Spinal cord (tissue), 10 donors: ENCODE measurements around the gene FN3K. TPM values are rescaled to one million over a fixed set of nuclear protein-coding genes. Genes with fewer than 3 reads are reported as not detected.

Source experiments
- DNase-seq, 6 donors: peaks; one replicate each; pipeline versions ENCODE4 v3.0.0 to v3.0.0-alpha.2; 2013 to 2015; ENCODE audit warnings: low spot score in 6 of 6, low read depth in 4 of 6
- H3K27ac ChIP-seq: one replicate; pipeline ENCODE4 v1.5.1; 2013; ENCODE audit warnings: low read depth, low read length, control low read depth
- H3K27me3 ChIP-seq: one replicate; pipeline ENCODE4 v1.6.1; 2013; ENCODE audit warnings: low read length; ENCODE audit not compliant: control insufficient read depth, insufficient read depth
- H3K36me3 ChIP-seq: one replicate; pipeline ENCODE4 v1.6.1; 2013; ENCODE audit warnings: low read length; ENCODE audit not compliant: control insufficient read depth, insufficient read depth
- H3K4me1 ChIP-seq: one replicate; pipeline ENCODE4 v1.6.1; 2013; ENCODE audit warnings: low read length; ENCODE audit not compliant: control insufficient read depth, insufficient read depth
- H3K4me3 ChIP-seq: one replicate; pipeline ENCODE4 v1.5.1; 2013; ENCODE audit warnings: low read depth, low read length, control low read depth
- H3K9me3 ChIP-seq: one replicate; pipeline ENCODE4 v1.6.1; 2013; ENCODE audit warnings: low read length; ENCODE audit not compliant: control insufficient read depth, insufficient read depth
- WGBS: methylation state at CpG from one replicate; pipeline ENCODE4 v1.1.5; 2013; ENCODE audit warnings: missing lambda C conversion rate; ENCODE audit not compliant: insufficient coverage; 5-methylcytosine and 5-hydroxymethylcytosine counted together
- polyA plus RNA-seq, 2 donors: library from polyadenylated mRNA; unstranded; fragments of 120-200 nt; gene quantifications; one replicate each; pipeline ENCODE4 v1.2.1, GENCODE V29; 2013; ENCODE audit not compliant: insufficient read length in 2 of 2
- total RNA-seq, 2 donors: library from RNA; depleted of rRNA in 1 of 2; stranded (reverse); fragments of 120-200 nt in 1 of 2; fragments of >200 nt in 1 of 2; gene quantifications; one replicate each; pipeline versions ENCODE4 v1.2.3 to v1.2.4, GENCODE V29; 2013 to 2014
- donor health status: healthy.

FN3K gene
- total and polyA plus RNA-seq, 4 donors = 11.7 to 78.1 (median 48.5) TPM

DNA sequence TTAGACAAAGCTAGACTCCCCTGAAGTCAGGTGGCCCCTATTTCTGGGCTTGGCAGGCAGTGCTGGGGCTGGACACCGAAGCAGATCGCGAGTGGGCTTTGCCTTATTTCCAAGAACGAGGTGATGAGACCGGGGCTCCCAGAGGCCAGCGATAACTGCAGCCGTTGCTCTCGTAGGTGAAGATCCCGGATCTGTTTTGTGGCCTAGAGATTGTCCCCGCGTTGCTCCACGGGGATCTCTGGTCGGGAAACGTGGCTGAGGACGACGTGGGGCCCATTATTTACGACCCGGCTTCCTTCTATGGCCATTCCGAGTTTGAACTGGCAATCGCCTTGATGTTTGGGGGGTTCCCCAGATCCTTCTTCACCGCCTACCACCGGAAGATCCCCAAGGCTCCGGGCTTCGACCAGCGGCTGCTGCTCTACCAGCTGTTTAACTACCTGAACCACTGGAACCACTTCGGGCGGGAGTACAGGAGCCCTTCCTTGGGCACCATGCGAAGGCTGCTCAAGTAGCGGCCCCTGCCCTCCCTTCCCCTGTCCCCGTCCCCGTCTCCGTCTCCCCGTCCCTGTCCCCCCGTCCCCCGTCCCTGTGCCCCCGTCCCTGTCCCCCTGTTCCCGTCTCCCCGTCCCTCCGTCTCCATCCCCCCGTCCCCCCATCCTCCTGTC lies 15.0 kb downstream of the FN3K start:
- DNase-seq = no peak
- Histone ChIP-seq H3K27ac (no peak overlapping the region), H3K9me3 (no peaks in the 10 kb centered on the region), H3K27me3 (no peaks in the 10 kb centered on the region), H3K4me1 (peaks cover 23% of the 10 kb centered on the region), H3K36me3 (peaks cover 14% of the 10 kb centered on the region), H3K4me3 (no peak overlapping the region)
- 41% methylated on average over 29 of the region's 40 CpGs for WGBS

DNA sequence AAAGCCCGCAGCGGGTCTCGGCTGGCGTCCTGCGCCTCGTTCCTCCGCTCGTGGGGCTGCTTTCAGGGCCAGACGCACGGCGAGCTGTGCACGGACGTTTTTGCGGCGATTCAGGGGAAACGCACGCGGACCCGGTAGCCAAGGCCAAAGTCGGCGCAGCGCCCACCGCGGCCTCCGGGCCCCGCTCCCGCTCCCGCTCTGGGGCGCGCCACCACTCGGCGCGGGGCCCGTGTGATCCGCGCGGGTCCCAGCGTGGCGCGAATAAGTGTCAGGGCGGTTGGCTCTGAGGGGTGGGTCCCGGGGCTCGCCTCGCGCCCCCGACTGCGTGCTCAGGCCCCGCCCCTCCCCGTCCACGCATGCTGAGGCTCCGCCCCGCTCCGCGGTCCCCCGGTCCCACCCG lies 15.8 kb downstream of the FN3K start:
- under 1% methylated on average over 47 of the region's 56 CpGs for WGBS
- Histone ChIP-seq H3K27me3 (no peaks in the 10 kb centered on the region), H3K36me3 (peaks cover 14% of the 10 kb centered on the region), H3K9me3 (no peaks in the 10 kb centered on the region), H3K4me1 (peaks cover 27% of the 10 kb centered on the region), H3K27ac (no peak overlapping the region), H3K4me3 (peak overlapping the region; percentile 24)
- peak in 1 of 6 donors; percentile 57 for DNase-seq

DNA sequence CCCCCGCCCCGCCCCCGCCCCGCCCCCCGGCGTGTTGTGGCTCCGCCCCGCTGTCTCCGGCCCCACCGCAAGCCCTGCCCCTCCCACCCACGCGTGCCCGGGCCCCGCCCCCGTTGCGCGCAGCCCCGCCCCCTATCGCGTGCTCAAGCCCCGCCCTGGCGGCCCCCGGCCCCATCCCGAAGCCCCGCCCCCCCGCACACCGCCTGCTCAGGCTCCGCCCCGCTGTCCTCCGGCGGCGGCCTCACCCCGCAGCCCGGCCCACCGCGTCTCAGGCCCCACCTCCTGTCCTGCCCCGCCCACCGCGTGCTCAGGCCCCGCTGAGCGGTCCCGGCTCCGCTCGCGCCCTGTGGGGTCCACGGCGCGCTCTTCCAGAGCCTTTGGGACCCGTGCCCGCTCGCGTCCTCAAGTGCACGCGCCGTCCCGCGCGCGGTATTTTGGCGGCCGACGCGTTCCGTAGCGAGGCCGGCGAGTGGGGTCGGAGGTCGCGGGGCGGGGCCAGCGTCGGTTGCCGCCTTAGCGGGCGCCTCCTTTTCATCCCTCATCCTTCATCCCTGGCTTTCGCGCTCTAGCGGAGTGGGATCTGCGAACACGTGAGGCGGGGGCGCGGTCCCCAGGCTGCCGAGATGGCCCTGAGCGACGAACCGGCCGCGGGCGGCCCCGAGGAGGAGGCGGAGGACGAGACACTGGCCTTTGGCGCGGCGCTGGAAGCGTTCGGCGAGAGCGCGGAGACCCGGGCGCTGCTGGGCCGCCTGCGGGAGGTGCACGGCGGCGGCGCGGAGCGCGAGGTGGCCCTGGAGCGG lies 16.4 kb downstream of the FN3K start, which contains the start of gene TBCD:
TSS of gene TBCD (plus strand) at position 495 of the 800 bp plus-strand sequence. CDS start at position 624, 129 bp downstream.
- Histone ChIP-seq H3K4me3 (peak within 1 kb of the TSS; percentile 66), H3K36me3 (peaks cover 20% of the 10 kb centered on the region), H3K27me3 (no peaks in the 10 kb centered on the region), H3K4me1 (peaks cover 27% of the 10 kb centered on the region), H3K9me3 (no peaks in the 10 kb centered on the region), H3K27ac (peak within 1 kb of the TSS; percentile 67)
- 0% methylated on average over 97 of the region's 114 CpGs for WGBS
- peak; percentile 90 to 98 (median 92) for DNase-seq

DNA sequence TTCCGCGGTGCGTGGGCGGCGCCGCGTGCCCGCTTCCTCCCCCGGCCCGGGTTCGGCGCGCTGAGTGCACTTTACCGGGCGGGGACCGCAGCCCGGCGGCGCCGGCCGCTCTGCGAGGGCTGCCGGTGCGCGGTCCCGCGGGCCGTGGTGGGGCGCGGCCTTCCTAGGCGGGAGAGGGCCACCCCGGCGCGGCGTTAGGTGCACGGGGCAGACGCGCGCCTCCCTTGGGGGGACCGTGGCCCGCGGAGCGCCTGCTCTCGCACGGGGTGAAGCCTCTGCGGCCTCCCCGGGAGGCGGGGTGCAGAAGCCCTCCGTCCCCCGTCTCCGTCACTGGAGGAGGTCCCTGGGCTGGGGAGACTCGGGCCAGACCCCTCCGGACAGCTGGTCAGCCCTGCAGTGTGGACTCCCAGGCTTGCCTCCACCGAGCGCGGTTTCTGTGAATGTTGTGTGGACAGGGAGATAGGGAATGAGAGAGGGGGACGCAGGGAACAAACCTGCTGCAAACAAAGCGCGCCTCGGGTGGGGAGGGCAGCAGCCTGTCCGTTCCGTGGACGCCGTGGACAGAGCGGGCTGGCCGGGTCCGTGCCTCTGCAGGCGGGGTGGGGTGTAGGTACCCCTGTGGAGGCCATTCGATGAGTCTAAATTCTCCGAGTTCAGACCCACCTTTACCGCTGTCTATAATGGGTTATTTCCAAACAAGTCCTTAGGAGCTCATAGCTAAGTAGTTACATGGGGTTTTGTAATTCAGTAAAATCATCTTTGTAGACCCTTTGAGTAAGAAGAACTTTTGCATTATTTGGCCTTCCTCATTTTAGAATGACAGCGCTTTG lies 17.2 kb downstream of the FN3K start:
- under 1% methylated on average over 69 of the region's 72 CpGs for WGBS
- H3K9me3 ChIP-seq = no peaks in the 10 kb centered on the region
- no peaks in the 10 kb centered on the region for H3K27me3 ChIP-seq
- peak overlapping the region; percentile 66 for H3K4me3 ChIP-seq
- peaks cover 26% of the 10 kb centered on the region for H3K36me3 ChIP-seq
- DNase-seq = peak in 2 of 6 donors; percentile 21 to 39
- peaks cover 27% of the 10 kb centered on the region for H3K4me1 ChIP-seq
- H3K27ac ChIP-seq = peak overlapping the region; percentile 15

DNA sequence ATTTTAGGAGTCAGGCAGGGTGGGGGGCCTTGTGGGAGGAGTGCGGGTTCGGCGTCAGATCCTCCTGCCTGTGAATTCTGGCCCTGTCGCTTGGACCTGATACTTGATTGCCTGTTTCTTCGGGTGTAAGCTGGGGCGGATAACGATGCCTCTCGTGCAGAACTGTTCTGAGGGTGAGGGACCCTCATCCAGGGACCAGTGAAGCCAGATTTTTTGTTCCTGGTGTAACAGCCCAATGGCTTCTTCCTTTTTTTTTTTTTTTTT lies 17.7 kb downstream of the FN3K start:
- H3K27me3 ChIP-seq = no peaks in the 10 kb centered on the region
- 33% methylated on average over 8 of the region's 8 CpGs for WGBS
- H3K4me1 ChIP-seq = peaks cover 27% of the 10 kb centered on the region
- peak overlapping the region; percentile 66 for H3K4me3 ChIP-seq
- H3K9me3 ChIP-seq = no peaks in the 10 kb centered on the region
- no peak overlapping the region for H3K27ac ChIP-seq
- no peak for DNase-seq
- H3K36me3 ChIP-seq = peaks cover 28% of the 10 kb centered on the region

DNA sequence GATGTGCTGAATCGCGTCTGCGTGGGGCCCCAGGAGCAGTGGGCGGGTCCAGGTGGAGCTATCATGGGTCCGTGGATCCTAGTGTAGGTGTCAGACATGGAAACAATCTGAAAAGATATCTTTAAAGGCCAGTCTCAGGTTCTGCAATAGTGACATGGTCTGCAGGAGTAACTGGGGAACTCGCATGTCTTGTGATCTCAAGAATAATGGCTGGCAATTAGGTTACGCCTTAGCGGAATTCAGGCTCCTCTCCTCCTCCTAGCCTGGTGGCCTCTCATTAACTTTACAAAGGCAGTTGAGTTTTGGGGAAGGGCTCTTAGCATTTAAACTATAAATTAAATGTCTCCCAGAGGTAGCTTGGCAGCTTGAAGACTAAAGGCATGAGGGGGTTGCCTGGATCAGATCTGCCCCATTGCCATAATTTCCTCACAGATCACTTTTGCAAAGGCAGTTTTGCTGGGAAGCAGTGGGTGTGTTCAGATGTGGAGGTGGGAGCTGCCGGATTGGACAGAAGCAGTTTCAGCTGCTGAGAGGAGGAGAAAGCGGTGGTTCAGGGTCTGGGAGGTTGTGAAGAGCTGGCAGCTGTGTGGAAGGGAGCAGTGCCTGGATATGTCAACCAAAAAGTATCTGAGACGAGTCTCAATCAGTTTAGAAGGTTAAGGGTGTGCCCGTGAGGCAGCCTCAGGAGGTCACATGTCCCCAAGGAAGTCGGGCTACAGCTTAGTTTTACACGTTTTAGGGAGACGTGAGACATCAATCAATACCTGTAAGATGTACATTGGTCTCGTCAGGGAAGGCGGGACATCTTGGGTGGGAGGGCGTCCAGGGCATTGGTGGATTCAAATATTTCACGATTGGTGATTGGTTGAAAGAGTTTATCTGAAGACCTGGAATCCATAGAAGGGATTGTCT lies 19.1 kb downstream of the FN3K start:
- Histone ChIP-seq H3K9me3 (no peaks in the 10 kb centered on the region), H3K4me1 (peaks cover 27% of the 10 kb centered on the region), H3K27ac (no peak overlapping the region), H3K27me3 (no peaks in the 10 kb centered on the region), H3K36me3 (peaks cover 22% of the 10 kb centered on the region), H3K4me3 (no peak overlapping the region)
- DNase-seq = peak in 2 of 6 donors; percentile 31 to 53
- 52% methylated on average over 16 of the region's 19 CpGs for WGBS

DNA sequence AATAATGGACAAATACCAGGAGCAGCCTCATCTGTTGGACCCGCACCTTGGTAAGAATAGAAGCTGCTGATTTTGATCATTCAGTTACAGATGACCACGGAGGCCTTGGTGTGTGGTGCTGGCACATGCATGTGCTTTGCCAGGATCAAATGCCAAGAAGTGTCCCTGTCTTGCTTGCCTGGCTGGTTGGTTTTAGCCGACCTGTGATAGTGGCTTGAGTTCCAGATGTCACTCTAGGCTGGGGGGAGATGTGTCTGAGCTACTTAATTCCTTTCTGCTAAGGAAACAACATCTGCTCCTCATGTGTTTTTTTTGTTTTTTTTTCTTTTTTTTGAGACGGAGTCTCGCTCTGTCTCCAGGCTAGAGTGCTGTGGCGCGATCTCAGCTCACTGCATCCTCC lies 20.8 kb downstream of the FN3K start:
- H3K27me3 ChIP-seq = no peaks in the 10 kb centered on the region
- no peak overlapping the region for H3K27ac ChIP-seq
- peaks cover 24% of the 10 kb centered on the region for H3K36me3 ChIP-seq
- H3K4me3 ChIP-seq = no peak overlapping the region
- no peak for DNase-seq
- WGBS = 94% methylated on average over 5 of the region's 7 CpGs
- peaks cover 27% of the 10 kb centered on the region for H3K4me1 ChIP-seq
- no peaks in the 10 kb centered on the region for H3K9me3 ChIP-seq

DNA sequence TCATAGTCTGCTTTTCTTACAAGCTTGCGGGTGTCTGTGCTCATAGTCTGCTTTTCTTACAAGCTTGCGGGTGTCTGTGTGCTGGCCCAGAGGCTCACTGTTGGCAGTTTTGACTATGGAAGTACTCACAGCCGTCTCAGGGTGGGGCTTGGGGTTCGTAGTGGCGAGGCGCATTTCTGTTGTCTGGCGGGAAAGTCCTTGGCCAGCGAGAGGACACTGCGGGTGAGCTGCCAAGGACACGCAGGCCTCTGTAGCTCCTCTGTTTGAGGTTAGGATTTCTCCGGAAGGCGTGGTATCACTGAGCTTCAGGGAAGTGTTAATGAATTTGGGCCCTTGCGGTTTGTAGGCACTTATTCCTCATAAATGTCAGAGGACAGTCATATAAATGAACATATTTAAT lies 30.0 kb downstream of the FN3K start:
- H3K36me3 ChIP-seq = peaks cover 47% of the 10 kb centered on the region

More for the DNA sequence above, 30.0 kb downstream of the FN3K start:
- no peak for DNase-seq
- no peak overlapping the region for H3K27ac ChIP-seq
- WGBS = 60% methylated on average over 9 of the region's 13 CpGs
- H3K27me3 ChIP-seq = no peaks in the 10 kb centered on the region
- peaks cover 4% of the 10 kb centered on the region for H3K4me1 ChIP-seq
- H3K9me3 ChIP-seq = no peaks in the 10 kb centered on the region
- H3K4me3 ChIP-seq = no peak overlapping the region
